ENCODE data around the gene TAF5L. TPM values are rescaled to one million over a fixed set of nuclear protein-coding genes. Genes with fewer than 3 reads are reported as not detected.

TAF5L gene
- total and polyA plus RNA-seq, 2 experiments from 2014 or later = 5.6 to 17.6 TPM

GRCh38 chr1:229651546-229651945 lies 25.6 kb upstream of the TAF5L start:
- Histone ChIP-seq H3F3A (replicated peaks; ENCODE audit: low read depth) (no peaks in the 10 kb centered on the region), H3K36me3 (ENCODE audit: insufficient read depth) (peaks cover 69% of the 10 kb centered on the region), H3K4me1 (ENCODE audit: insufficient read depth) (no peaks in the 10 kb centered on the region), H3K4me2 (no peak overlapping the region), H2AFZ (no peak overlapping the region), H3K27ac (ENCODE audit: low read depth) (no peak overlapping the region), H3K4me3 (no peak overlapping the region), H4K20me1 (replicated peaks; ENCODE audit: insufficient read depth) (peaks cover 9% of the 10 kb centered on the region; the same call in 1 of the 2 replicates), H3K27me3 (ENCODE audit: insufficient read depth) (no peaks in the 10 kb centered on the region), H3K79me2 (replicated peaks; ENCODE audit: insufficient read depth) (no peaks in the 10 kb centered on the region; the same call in 1 of the 2 replicates), H3K9me2 (ENCODE audit: insufficient read depth) (no peaks in the 10 kb centered on the region)
- Mint-ChIP-seq H3K36me3 (ENCODE audit: low read depth) (peaks cover 77% of the 10 kb centered on the region), H3K4me3 (no peak overlapping the region), H3K27ac (no peak overlapping the region), H3K4me1 (no peaks in the 10 kb centered on the region), H3K27me3 (ENCODE audit: insufficient read depth, low read depth, poor library complexity) (no peaks in the 10 kb centered on the region), H3K9me3 (no peaks in the 10 kb centered on the region)
- TF ChIP-seq REST (IDR thresholded peaks at IDR 0.05; ENCODE audit: unreplicated experiment) = no peak
- TF ChIP-seq, protein P1, sequence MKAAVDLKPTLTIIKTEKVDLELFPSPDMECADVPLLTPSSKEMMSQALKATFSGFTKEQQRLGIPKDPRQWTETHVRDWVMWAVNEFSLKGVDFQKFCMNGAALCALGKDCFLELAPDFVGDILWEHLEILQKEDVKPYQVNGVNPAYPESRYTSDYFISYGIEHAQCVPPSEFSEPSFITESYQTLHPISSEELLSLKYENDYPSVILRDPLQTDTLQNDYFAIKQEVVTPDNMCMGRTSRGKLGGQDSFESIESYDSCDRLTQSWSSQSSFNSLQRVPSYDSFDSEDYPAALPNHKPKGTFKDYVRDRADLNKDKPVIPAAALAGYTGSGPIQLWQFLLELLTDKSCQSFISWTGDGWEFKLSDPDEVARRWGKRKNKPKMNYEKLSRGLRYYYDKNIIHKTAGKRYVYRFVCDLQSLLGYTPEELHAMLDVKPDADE (IDR thresholded peaks at IDR 0.05) = no peak
- TF ChIP-seq POLR2AphosphoS5 (IDR thresholded peaks at IDR 0.05; ENCODE audit: low read depth) = no peak
- TF ChIP-seq EZH2phosphoT487 (IDR thresholded peaks at IDR 0.05; ENCODE audit: unreplicated experiment) = no peak
- no peak for TF ChIP-seq ZNF462 (CRISPR knock-in tag; IDR thresholded peaks at IDR 0.05)
- no peak for TF ChIP-seq NANOG (IDR thresholded peaks at IDR 0.05; ENCODE audit: borderline replicate concordance)
- no peak for TF ChIP-seq ZNF114 (CRISPR knock-in tag; IDR thresholded peaks at IDR 0.05)
- no peak for TF ChIP-seq JUNB (IDR thresholded peaks at IDR 0.05; ENCODE audit: unreplicated experiment)
- no peak for TF ChIP-seq EZH2 (IDR thresholded peaks at IDR 0.05; ENCODE audit: low read depth, unreplicated experiment)
- TF ChIP-seq CTCF (conservative IDR thresholded peaks at IDR 0.05; ENCODE audit: low read depth in 2 of 2) = no peak
- TF ChIP-seq STAT1 (IDR thresholded peaks at IDR 0.05; ENCODE audit: unreplicated experiment) = no peak
- TF ChIP-seq CREB1 (CRISPR knock-in tag; IDR thresholded peaks at IDR 0.05; ENCODE audit: low read depth) = no peak
- TF ChIP-seq ZNF331 (CRISPR knock-in tag; IDR thresholded peaks at IDR 0.05; ENCODE audit: low read depth) = no peak
- DNase-seq (ENCODE audit: low spot score) = no peak
- ATAC-seq = no peak

Measured in GM23338 (cell line).